DLD1 (cell line): ENCODE data around the gene CCM2.

Experiments
- in situ Hi-C: cut with HindIII; loops from 2 replicates; pipeline ENCODE4 v1.10.0; 2017; ENCODE audit warnings: low sequenced_read_pairs

The CCM2 gene

GRCh38 chr7:45064047-45064725 is 64.2 kb downstream of the CCM2 start:
- in situ Hi-C loops, result no loop called here

DNA sequence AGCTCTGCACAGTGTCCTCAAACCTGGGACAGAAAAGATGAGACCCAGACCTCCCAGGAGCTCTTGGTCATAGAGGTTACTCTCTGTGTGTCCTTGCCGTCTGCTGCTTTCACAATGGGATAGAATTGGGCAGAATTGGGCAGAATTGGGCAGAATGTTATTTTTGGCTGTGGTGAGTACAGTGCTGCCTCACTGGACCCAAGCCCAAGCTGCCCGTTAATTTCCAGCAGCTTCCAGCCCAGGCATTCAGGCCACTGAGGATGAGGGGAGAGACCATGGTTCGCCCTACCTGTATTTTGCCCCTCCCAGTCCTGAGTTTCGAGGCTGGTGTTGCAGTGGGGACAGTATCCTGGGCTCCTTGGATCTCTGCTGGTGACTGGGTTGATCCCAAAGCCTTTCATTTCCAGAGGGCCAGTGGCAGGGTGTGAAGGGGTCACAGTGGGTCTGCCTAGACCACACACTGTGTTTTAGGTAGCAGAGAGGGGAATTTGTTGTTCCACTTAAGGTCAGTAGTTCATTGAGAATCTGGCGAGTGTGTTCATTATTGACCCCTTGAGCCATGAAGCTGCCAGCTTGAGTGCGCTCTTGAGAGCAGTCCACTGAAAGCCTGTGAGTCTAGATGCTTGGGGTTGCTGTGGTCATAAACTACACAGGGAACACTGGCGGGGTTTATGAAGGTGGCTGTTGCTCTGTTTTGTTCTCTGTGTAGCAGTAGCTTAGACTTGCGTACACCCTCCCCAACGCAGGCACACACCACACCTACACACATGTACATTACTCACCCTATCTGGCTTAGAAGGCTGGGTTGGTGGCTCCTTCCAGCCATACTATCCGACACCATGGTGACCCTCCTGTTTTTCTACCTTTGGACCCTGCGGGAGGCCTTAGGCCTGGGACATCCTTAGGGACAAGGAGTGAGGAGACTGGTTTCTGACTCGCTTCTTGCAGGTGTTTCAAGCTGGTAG is 65.3 kb downstream of the CCM2 start:
- in situ Hi-C loops, result no loop called here

- in situ Hi-C loops, result no loop called here
These were observed 66.4 kb downstream of the CCM2 start for GRCh38 chr7:45066409-45066808.

GRCh38 chr7:45067582-45067981 is 67.6 kb downstream of the CCM2 start:
- in situ Hi-C loops, result no loop called here

DNA sequence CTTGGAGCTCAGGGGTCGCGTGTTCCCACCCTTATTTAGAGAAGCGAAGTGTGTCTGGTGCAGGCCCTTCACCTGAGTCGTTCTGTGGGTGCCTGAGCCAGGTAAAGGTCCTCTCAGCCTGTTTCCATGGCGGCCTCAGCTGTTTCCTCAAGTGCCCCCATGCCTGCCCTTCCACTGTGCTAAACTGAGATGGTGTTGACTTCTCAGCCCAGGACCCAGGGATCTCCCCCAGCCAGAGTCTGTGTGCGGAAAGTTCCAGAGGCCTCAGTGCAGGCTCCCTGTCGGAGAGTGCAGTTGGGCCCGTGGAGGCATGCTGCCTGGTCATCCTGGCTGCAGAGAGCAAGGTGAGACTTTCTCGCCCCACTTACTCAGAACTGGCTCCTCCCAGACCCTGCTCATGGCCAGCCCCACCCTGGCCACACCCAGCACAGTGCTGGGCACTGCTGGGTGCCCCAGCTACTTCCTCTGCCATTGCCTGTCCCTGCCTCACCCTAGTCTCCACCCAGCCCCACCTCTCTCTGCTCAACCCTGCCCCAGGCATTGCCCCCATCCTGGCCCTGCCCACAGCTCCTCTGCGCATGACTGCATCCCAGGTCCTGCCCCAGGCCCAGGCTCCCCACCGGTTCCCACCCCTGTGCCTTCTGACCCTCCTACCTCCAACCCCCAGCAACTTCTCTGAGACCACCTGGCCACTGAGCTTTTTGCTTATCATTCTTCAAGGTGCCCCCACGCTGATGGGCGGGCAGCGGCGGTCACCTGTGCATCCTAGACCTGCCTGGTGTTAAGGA is 68.4 kb downstream of the CCM2 start:
- in situ Hi-C loops, result no loop called here

- in situ Hi-C loops, result no loop called here
These were observed 69.6 kb downstream of the CCM2 start for GRCh38 chr7:45069444-45070253.

- in situ Hi-C loops, result no loop called here
These were observed 70.2 kb downstream of the CCM2 start for GRCh38 chr7:45070254-45070642.

- in situ Hi-C loops, result no loop called here
These were observed 71.5 kb downstream of the CCM2 start for GRCh38 chr7:45071528-45071927.

DNA sequence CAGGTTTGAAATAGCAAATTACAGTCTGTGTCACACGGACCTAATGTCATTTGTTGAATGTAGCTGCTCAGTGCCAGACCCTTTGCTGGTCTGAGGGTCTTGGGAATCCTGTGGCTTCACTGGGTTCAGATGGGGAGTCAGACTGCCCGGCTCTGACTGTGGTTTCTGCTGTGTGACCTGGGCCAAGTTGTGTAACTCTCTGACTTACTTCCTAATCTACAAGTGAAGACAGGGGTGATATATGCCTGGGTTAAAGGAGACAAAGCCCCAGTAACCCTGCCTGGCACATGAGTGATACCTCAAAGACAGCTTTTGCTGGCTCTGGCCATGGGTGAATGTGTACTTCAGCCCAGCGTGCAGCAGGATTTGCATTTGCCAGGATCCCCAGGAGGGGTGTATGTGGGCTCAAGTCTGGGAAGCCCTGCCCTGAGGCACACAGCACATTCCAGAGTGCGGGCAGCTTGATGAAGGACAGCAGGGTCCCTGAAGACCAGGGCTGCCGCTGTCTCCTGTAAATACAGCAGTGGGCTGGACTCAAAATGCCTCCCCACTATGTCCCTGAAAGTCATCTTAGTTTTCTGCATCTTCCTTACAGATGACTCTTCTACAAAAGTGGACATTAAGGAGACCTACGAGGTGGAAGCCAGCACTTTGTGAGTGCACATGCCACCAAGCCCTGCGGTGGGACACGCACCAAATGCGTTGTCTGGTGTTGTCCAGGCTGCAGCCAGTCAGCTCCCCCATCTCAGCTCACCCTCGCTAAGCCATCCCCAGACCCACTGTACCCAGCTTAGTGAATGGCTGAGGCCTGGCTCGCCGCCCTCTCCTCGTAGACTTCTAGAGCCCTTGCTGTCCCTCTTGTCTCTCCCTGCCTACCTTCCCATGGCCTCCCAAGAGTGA is 72.4 kb downstream of the CCM2 start:
- in situ Hi-C loops, result no loop called here

GRCh38 chr7:45073031-45073785 is 73.2 kb downstream of the CCM2 start:
- in situ Hi-C loops, result no loop called here

DNA sequence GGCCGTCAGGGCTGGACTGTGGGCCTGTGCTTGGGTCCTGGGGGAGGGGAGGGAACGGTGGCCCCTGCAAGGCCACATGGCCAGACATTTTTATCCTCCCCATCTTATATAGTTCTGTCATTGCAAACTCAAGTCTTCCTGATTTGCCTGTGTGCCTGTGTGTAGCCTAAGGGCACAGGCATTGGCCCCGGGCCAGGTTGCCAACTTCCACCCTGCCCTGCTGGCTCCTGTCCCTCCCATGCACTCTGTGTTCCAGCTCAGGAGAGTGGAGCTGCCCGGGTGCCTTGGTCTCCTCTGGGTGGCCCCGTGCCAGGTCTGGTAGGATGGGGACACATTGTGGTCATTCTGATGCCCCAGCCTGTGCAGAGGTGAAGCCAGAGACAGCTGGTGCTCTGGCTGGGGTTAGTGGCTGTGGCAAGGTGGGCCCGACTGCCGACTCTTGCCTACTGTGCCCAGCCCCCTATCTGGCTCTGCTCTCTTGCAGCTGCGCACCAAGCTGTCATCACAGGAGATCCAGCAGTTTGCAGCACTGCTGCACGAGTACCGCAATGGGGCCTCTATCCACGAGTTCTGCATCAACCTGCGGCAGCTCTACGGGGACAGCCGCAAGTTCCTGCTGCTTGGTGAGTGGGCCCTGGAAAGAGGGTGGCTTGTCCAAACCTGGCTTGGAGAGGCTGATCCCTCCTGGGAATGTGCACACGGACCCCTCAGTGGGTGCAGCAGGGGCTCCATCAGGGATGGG is 74.0 kb downstream of the CCM2 start:
- in situ Hi-C loops, result no loop called here

DNA sequence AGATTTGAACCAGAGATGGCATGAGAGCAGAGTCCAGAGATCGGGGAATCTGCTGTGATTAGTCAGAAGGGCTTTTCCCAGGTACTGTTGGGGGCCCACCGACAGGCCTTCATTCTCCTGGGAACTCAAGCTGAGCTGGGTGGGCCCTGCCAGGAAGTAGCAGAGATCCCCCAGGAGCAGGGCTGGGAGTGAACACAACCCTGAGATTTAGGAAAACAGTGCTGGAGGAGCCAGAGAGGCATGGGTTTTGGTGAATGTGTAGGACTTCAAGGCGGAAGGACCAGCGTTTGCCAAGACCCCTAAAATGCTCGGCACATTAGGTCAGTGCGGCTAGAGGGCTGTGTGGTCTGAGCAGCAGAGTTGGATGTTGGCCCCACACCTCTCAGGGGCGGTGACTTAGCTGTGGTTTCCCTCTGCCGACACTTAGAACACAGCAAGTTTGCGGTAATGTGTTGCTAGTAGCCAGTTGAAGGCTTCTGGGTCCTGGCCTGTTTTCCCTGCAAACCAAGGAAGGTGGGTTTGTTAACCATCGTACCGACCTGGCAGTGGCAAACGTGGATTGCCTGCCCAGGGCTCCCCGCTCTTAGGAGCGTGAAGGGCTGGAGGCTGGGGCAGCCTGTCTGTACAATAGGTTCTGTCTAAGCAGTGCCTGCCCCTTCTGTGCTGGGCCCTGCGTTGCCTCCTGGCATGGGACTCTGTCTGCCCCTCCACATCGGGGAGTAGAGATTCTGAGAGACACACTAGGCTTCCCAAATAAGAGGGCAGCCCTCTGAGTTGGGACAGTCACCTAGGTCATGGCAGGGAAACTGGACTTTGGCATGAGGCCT is 74.7 kb downstream of the CCM2 start:
- in situ Hi-C loops, result no loop called here

- in situ Hi-C loops, result no loop called here
These were observed 75.3 kb downstream of the CCM2 start for GRCh38 chr7:45075355-45075644.

- in situ Hi-C loops, result no loop called here
These were observed 76.1 kb downstream of the CCM2 start for GRCh38 chr7:45075871-45076796.

DNA sequence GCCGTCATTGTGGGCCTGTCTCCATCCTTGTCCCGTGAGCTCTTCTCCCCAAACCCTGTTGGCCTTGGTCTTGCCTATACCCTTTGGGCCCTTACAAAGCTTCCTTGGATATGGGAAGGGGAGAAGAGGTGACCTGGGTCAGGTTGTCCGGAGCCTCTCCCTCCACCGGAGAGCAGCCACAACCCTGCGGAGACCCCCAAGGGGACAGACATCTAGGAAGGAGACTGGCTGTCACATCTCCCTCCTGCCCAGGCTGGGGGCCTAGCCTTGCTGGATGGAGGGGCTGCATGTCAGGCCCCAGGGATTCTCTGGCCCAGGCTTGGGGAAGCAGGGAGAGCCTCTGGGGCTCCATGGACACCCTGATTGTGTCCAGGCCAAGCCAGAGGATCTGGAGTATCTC is 76.9 kb downstream of the CCM2 start:
- in situ Hi-C loops, result no loop called here

DNA sequence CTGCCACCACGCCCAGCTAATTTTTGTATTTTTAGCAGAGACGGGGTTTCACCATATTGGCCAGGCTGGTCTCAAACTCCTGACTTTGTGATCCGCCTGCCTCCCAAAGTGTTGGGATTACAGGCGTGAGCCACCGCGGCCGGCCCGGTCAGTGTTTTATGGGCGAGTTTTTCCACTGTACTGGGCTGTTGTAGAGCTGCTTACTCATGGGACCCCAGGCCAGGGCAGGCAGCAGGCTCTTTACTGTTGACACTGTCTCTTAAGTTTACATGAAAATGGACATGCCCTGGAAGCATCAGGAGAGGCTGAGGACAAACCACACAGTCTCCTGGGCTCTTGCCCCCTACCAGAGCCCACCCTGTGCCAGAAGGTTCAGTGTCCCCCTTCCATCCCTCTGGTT is 77.6 kb downstream of the CCM2 start:
- in situ Hi-C loops, result no loop called here
